Epidermal melanocyte (primary cell): Measurements from ENCODE around the gene GPC5.

Source experiments
- DNase-seq: peaks from one replicate; pipeline ENCODE4 v3.0.0; 2011; ENCODE audit warnings: low spot score; ENCODE audit not compliant: insufficient read length

GPC5 gene

GRCh38 chr13:91704398-91704797, 306.0 kb downstream of the GPC5 start:
- no peak for DNase-seq

- DNase-seq, result no peak
Observed at GRCh38 chr13:91708558-91708957, 310.1 kb downstream of the GPC5 start.

GRCh38 chr13:91709180-91709579, 310.8 kb downstream of the GPC5 start:
- no peak for DNase-seq

- DNase-seq, result no peak
Observed at GRCh38 chr13:91710733-91711132, 312.3 kb downstream of the GPC5 start.

GRCh38 chr13:91714855-91715254, 316.4 kb downstream of the GPC5 start:
- DNase-seq, result no peak

GRCh38 chr13:91716436-91717065, 318.1 kb downstream of the GPC5 start:
- DNase-seq, result no peak

GRCh38 chr13:91719033-91719432, 320.6 kb downstream of the GPC5 start:
- DNase-seq, result no peak

- DNase-seq, result no peak
Observed at GRCh38 chr13:91721413-91721812, 323.0 kb downstream of the GPC5 start.

- DNase-seq, result no peak
Observed at GRCh38 chr13:91722267-91722884, 324.0 kb downstream of the GPC5 start.

GRCh38 chr13:91724591-91724990, 326.2 kb downstream of the GPC5 start:
- DNase-seq, result no peak

DNA sequence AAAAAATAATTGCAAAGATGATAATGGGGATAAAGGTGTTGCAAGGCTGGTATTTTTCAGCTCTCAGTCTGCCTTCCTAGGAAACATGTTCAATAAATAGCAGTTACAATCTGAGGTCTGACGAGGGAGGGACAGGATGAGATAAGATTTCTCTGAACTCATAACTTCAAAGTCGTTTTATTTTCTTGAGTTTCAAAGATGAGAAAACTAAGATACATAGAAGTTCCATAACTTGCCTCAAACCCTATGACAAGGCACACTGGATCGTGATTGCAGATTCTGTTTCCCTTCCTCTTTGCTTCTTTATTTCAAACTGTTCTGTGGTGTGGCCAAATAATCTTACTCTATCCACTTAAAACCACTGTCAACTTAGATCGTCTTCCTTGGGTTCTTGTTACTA, 327.2 kb downstream of the GPC5 start:
- no peak for DNase-seq

GRCh38 chr13:91726671-91727070, 328.2 kb downstream of the GPC5 start:
- DNase-seq, result no peak

DNA sequence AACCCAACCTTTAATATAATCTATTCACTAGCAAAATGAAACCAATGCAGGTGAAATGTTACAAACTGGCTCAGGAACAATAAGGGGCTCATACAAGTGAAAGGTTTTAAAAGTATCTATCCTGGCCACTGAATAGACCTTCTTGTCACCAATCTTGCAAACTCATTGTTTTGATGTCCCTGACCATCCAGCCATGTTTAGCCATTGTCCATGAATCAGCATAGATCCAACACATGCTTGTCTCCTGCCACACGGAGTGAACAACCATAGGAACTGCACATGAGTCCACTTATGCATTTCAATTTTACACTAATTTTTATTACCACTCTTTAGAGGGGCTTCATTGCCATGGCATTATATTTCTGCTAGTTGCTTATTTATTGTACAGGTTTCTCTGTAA, 331.4 kb downstream of the GPC5 start:
- DNase-seq, result no peak

DNA sequence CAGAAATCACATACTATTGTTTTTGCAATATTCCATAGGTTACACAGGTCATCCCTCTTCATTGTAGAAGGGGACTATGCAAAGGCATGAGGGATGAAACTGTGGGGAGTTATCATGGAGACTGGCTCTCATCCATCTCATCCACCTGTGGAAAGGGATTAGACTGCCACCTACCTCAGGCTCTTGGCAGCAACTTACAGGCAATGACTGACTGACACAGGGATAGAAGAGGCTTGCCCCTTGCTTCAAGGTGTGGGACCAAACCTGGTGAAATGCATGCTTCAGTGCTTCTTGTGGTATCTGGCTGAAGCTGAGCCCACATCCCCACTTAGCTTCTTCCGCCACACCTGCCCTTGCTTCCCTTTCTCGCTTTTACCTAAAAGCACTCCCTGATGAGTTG, 341.3 kb downstream of the GPC5 start:
- DNase-seq, result no peak

GRCh38 chr13:91740756-91741155, 342.3 kb downstream of the GPC5 start:
- DNase-seq, result no peak

DNA sequence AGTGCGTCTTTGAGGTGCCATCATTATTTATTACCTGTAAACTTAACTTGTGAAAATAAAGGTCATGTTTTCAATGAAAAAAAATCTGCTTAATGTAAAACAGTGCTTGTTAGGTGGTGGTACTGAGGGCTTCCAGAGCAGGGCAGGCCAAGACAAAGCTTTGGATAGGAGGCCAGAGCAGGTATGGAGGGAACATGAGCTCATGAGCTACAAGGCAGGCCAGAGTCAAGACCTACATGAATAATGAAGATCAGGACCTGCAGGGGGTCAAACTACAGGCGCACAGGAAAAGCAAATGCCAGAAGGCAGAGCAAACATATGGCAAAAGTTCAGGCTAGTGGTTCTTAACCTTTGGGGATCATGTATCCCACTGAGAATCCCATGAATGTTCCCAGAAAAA, 343.5 kb downstream of the GPC5 start:
- no peak for DNase-seq

- DNase-seq, result no peak
Observed at GRCh38 chr13:91744284-91744683, 345.9 kb downstream of the GPC5 start.

GRCh38 chr13:91745967-91746366, 347.5 kb downstream of the GPC5 start:
- DNase-seq, result no peak

DNA sequence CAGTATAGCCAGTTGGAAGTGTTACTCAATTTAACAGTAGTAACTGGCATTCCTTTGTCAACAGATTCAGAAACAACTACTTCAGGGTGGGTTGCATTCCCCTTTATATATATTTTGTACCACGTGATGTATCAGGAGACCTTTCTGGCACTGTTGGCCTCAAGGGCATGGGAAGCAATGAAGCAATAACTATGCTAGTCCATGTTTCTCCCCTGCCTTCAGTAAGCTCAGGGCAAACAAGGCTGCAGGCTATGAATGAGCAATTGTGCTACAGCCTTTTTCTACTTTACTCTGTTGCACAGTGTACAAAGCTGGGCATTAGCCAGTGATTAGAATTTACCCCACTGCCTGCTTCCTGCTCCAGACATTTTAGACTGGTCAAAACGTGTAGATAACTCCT, 348.8 kb downstream of the GPC5 start:
- no peak for DNase-seq

DNA sequence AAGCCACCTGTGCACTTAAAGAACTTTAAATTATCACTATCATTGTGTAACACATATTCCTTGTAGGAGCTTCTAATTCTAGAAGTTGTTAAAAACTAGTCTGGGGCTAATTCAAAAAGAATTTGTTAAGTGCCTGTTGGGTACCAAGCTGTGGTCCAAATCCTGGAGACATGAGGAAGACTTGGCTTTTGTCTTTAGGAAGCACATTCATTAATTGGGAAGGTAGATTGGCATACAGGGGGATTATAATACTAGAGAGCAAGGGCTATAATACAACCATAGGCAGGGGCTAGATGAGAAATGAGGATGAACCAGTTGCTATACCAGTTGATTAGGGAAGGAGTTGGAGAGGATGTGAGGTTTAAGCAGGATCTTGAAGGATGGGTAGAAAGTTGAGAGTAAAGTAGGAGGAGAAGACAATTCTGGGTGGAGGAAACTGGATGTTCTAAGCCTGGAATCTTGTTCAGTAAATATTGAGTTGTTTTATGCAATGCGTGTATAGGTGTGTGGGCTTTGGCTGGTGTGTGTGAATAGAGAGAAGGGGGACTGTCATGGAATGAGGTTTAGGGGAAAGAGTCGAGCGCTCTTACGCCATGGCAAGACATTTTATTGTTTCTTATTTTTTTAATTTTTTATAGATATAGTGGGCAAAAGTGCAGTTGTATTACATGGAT, 350.1 kb downstream of the GPC5 start:
- DNase-seq, result no peak

- no peak for DNase-seq
Observed at GRCh38 chr13:91758724-91759123, 360.3 kb downstream of the GPC5 start.

DNA sequence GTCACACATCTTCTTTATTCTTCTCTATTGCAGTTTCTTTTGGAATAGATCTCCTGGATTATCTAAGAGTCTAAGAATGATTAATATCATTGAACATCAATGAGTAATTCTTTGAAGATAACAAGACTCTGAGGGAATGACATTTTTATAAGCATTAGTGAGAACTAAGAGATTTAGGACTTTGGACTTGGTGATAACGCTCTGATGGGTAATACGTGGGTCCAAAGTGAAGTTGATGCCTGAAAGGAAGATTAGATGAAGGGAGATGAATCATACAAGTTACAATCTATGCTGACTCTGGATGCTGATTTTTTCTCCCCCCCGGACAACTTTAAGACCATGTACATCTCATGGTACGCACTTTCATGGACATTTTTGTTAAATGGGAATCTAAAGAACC, 364.5 kb downstream of the GPC5 start:
- no peak for DNase-seq

GRCh38 chr13:91764527-91764926, 366.1 kb downstream of the GPC5 start:
- DNase-seq, result no peak
